ENCODE results near the gene SNX18.

Gene SNX18

DNA sequence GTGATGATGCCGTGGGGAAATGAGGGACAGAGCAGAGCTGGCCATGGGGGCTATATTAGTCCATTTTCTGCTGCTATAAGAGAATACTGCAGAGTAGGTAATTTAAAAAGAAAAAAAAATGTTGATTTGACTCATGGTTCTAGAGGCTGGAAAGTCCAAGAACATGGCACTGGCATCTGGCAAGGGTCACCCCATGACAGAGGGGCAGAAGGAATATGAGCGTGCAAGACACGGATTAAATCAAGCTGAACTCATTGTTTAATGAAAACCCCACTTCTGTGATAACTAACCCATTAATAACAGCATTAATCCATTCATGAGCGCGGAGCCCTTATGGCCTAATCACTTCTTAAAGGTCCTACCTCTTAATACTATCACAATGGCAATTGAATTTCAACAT is 68.8 kb downstream of the SNX18 start:
- no peak for DNase-seq

DNA sequence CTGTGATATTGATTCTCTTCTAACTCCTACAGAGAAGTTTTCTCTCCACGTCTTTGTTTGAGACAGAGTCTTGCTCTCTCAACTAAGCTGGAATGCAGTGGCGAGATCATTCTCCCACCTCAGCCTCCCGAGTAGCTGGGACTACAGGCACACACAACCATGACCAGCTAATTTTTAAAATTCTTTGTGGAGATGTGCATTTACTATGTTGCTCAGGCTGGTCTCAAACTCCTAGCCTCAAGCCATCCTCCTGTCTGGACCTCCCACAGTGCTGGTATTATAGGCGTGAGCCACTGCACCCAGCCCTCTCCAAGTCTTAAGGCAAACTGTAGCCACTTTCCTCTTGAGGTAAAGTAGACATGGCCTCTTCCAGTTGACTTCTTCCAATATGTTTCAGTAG is 72.2 kb downstream of the SNX18 start:
- DNase-seq = no peak

DNA sequence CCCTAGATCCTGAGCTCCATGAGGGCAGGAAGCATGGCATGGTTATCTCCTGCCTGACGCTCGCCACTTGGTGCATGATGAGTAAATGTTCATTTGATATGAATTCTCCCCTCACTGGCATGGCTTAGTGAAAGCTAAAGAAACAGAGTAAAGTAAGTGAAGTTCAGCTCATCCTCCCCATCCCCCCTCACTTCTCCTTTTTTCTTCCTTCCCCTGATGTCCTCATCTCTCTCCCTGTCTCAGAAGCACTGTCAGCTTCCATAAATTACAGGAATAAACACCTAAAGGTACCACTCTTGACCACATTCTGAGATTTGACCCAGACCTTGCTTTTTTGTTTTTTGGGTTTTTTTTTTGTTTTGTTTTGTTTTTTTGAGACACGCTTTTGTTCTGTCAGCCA is 73.3 kb downstream of the SNX18 start:
- DNase-seq = no peak

DNA sequence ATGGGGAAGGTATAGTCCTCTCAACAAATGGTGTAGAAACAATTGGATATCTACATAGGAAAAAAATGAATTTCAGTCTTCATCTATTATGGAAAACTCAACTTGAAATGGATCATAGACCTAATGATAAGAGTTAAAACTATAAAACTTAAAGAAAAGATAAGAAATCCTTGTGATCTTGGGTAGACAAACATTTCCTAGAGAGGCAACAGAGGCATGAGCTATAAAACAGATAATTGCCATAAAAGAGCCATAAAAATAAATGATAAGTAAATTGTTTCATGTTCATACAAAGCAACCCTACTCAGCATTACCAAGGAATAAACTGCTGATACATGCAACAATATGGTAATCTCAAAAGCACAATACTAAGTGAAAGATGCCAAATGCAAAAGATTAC is 76.2 kb downstream of the SNX18 start:
- no peak for DNase-seq

DNA sequence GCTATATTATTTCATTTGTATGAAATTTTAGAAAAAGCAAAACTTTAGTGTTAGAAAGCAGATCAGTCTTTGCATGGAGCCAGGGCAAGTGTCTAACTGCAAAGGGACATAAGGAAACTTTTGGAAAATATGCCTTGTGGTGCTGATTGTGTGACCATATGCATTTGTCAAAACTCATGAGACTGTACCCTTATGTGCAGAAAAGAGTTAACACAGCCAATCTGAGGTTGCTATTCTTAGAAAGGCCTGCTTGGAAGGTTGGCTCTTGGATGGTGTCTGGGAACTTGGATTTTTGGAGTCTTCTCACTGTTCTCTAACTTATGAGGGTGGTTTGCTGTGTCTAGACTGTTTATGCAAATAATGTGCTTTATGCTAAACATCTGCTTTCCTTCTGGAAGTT is 76.6 kb downstream of the SNX18 start:
- no peak for DNase-seq

DNA sequence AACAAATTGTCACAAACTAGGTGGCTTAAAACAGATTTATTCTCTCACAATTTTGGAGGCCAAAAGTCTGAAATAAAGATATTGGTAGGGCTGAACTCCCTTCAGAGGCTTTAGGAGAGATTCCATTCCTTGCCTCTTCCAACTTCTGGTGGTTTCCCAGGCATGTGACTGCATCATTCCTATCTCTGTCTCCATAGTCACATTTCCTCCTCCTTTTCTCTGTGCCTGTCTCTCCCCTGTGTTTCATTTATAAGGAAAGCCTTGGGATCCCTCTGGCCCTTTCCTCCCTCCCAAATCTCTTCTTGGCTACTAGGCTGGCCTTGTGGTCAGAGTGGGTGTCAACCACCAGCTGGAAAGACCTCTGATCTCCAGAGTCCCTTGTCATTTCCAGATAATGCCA is 78.2 kb downstream of the SNX18 start:
- no peak for DNase-seq
